Daoy (cell line): ENCODE measurements around the gene SIRPG. TPM values are rescaled to one million over a fixed set of nuclear protein-coding genes. Genes with fewer than 3 reads are reported as not detected.

ENCODE experiments used
- DNase-seq: peaks from one replicate; pipeline ENCODE4 v3.0.0-alpha.2; 2015; ENCODE audit warnings: low read depth
- total RNA-seq: library from RNA; depleted of rRNA; stranded (reverse); fragments of >200 nt; shearing (Covaris generic); gene quantifications from 2 replicates; pipeline ENCODE4 v1.2.3, GENCODE V29; 2014; rRNA removed

The SIRPG gene
- total RNA-seq, 1 experiment from 2014 or later = not detected

GRCh38 chr20:1595333-1595732 is 62.2 kb downstream of the SIRPG start:
- no peak for DNase-seq

- no peak for DNase-seq
Observed at GRCh38 chr20:1588533-1589460, 68.8 kb downstream of the SIRPG start.

- DNase-seq = no peak
Observed at GRCh38 chr20:1587781-1588532, 69.6 kb downstream of the SIRPG start.

- DNase-seq = no peak
Observed at GRCh38 chr20:1579488-1579887, 78.1 kb downstream of the SIRPG start.

Other genes with a start within 250 kb of the SIRPG start
- gene NSFL1C, start 190.9 kb downstream of the SIRPG start, total RNA-seq = 45.9 and 54.2 TPM in 2 replicates
- not detected in 2 replicates for gene SIRPB2, start 166.4 kb downstream of the SIRPG start, total RNA-seq
- gene SIRPD, start 100.1 kb downstream of the SIRPG start, total RNA-seq = not detected in 2 replicates
- gene SIRPB1, start 37.8 kb downstream of the SIRPG start, total RNA-seq = 0.06 and 0.11 TPM in 2 replicates
- gene SIRPA, start 237.6 kb upstream of the SIRPG start, total RNA-seq = 7.2 and 11.5 TPM in 2 replicates